Kidney (tissue), 14 donors: ENCODE results near the gene TRIM8. TPM values are rescaled to one million over a fixed set of nuclear protein-coding genes. Genes with fewer than 3 reads are reported as not detected.

ENCODE experiments used
- DNase-seq, 5 donors: peaks; one replicate each; pipeline ENCODE4 v3.0.0-alpha.2; 2013 to 2020
- FAIRE-seq: peaks from 2 replicates; lab custom pipeline; 2012; peaks lifted over from hg19 to GRCh38; lab: Jason Lieb, UNC
- H3K27ac ChIP-seq, 2 donors: one replicate each; pipeline ENCODE4 v1.7.0; 2013; ENCODE audit warnings: low read depth in 2 of 2, low read length in 2 of 2, inconsistent platforms in 1 of 2
- H3K27me3 ChIP-seq: one replicate; pipeline ENCODE4 v1.7.1; 2013; ENCODE audit warnings: low read length, inconsistent platforms; ENCODE audit not compliant: control insufficient read depth, insufficient read depth
- H3K36me3 ChIP-seq, 3 donors: one replicate each; pipeline versions ENCODE4 v1.7.0 to v1.7.1; 2013; ENCODE audit warnings: low read length in 3 of 3, control low read depth in 1 of 3, inconsistent platforms in 1 of 3; ENCODE audit not compliant: insufficient read depth in 3 of 3, control insufficient read depth in 2 of 3
- H3K4me1 ChIP-seq, 3 donors: one replicate each; pipeline versions ENCODE4 v1.7.0 to v1.7.1; 2013; ENCODE audit warnings: low read length in 3 of 3, inconsistent platforms in 1 of 3, low read depth in 1 of 3; ENCODE audit not compliant: control insufficient read depth in 2 of 3, insufficient read depth in 2 of 3
- H3K4me3 ChIP-seq, 3 donors: one replicate each; pipeline versions ENCODE4 v1.7.0 to v1.8.1; 2013; ENCODE audit warnings: low read length in 3 of 3, control low read depth in 1 of 3, inconsistent platforms in 1 of 3
- H3K9ac ChIP-seq, 3 donors: one replicate each; pipeline versions ENCODE4 v1.7.0 to v1.7.1; 2013; ENCODE audit warnings: low read length in 3 of 3, control low read depth in 1 of 3, inconsistent platforms in 1 of 3
- H3K9me3 ChIP-seq, 3 donors: one replicate each; pipeline versions ENCODE4 v1.7.0 to v1.7.1; 2013; ENCODE audit warnings: low read length in 3 of 3, control low read depth in 1 of 3, inconsistent platforms in 1 of 3; ENCODE audit not compliant: control insufficient read depth in 2 of 3, insufficient read depth in 1 of 3
- CTCF ChIP-seq: IDR thresholded peaks from 3 replicates; pipeline ENCODE4 v1.5.1; 2012; ENCODE audit warnings: mild to moderate bottlenecking, moderate library complexity, borderline replicate concordance; ENCODE audit not compliant: insufficient read depth; ENCODE audit errors: extremely low read depth
- intact Hi-C: fragments of 100-400 bp; cut with DNase I; formaldehyde crosslinking; loops from one replicate; pipeline ENCODE4 v1.11.1; 2022
- polyA plus RNA-seq: library from polyadenylated mRNA; stranded (reverse); fragments of 350-450 nt; fragmentation: Illumina TruSeq; extraction: RNeasy Lipid Tissue Mini Kit (QIAGEN cat#74804); gene quantifications from one replicate; pipeline ENCODE4 v1.2.3, GENCODE V29; 2014; ENCODE audit warnings: low read depth, low replicate concordance; ENCODE audit not compliant: insufficient read depth
- total RNA-seq: library from RNA; stranded (reverse); fragmentation: NEBNext Ultra II Directional; extraction: Animal tissue kit (Norgen Biotek cat#: 25700); gene quantifications from one replicate; pipeline ENCODE4 v1.2.1, GENCODE V29; 2021
- donor health status: control.
- donor health status: control.
- donor health status: control.
- donor health status: control.
- donor health status: control.
- donor health status: DM: yes; HTN: yes; CAD: no.
- donor health status: Normal renal cell carcinoma (clear cell type).

The TRIM8 gene
- total and polyA plus RNA-seq, 2 donors from 2014 or later = 160 to 198 TPM

- Histone ChIP-seq H3K9me3 (no peaks in the 10 kb centered on the region), H3K4me1 (peaks cover 4 to 63% (median 33%) of the 10 kb centered on the region in 3 donors), H3K36me3 (peaks cover 8 to 51% (median 21%) of the 10 kb centered on the region in 3 donors), H3K9ac (no peak overlapping the region), H3K27me3 (no peaks in the 10 kb centered on the region), H3K27ac (no peak overlapping the region), H3K4me3 (no peak overlapping the region)
- FAIRE-seq (no peak), DNase-seq (peak in 1 of 5 donors; percentile 51)
- intact Hi-C loops = no loop called here
- no peak for TF ChIP-seq CTCF
These were observed 8.8 kb downstream of the TRIM8 start for GRCh38 chr10:102653060-102653459.

- H3K36me3 ChIP-seq = peaks cover 8 to 48% (median 21%) of the 10 kb centered on the region in 3 donors
- DNase-seq = peak in 1 of 5 donors; percentile 55
These were observed 10.3 kb downstream of the TRIM8 start for GRCh38 chr10:102654566-102654965.

GRCh38 chr10:102654969-102655368 is 10.7 kb downstream of the TRIM8 start:
- no peak overlapping the region for H3K27ac ChIP-seq
- H3K27me3 ChIP-seq = no peaks in the 10 kb centered on the region
- H3K4me1 ChIP-seq = peaks cover 0 to 49% (median 24%) of the 10 kb centered on the region in 3 donors
- no peak overlapping the region for H3K9ac ChIP-seq
- no peaks in the 10 kb centered on the region for H3K9me3 ChIP-seq
- H3K4me3 ChIP-seq = no peak overlapping the region
- no peak for TF ChIP-seq CTCF
- FAIRE-seq (no peak), DNase-seq (peak in 1 of 5 donors; percentile 51)
- intact Hi-C loops = no loop called here
- H3K36me3 ChIP-seq = peaks cover 8 to 48% (median 21%) of the 10 kb centered on the region in 3 donors

More at GRCh38 chr10:102654566-102654965, 10.3 kb downstream of the TRIM8 start:
- TF ChIP-seq CTCF = no peak
- H3K4me1 ChIP-seq = peaks cover 0 to 53% (median 26%) of the 10 kb centered on the region in 3 donors
- H3K27me3 ChIP-seq = no peaks in the 10 kb centered on the region
- no peaks in the 10 kb centered on the region for H3K9me3 ChIP-seq
- intact Hi-C loops = no loop called here
- H3K9ac ChIP-seq = no peak overlapping the region
- no peak overlapping the region for H3K4me3 ChIP-seq
- no peak overlapping the region for H3K27ac ChIP-seq
- no peak for FAIRE-seq

- H3K4me1 ChIP-seq = peaks cover 0 to 45% (median 32%) of the 10 kb centered on the region in 3 donors
- H3K27me3 ChIP-seq = no peaks in the 10 kb centered on the region
- no peaks in the 10 kb centered on the region for H3K9me3 ChIP-seq
- peak in 1 of 5 donors; percentile 55 for DNase-seq
- no peak for TF ChIP-seq CTCF
- H3K9ac ChIP-seq = no peak overlapping the region
- intact Hi-C loops = no loop called here
- H3K36me3 ChIP-seq = peaks cover 8 to 48% (median 21%) of the 10 kb centered on the region in 3 donors
- FAIRE-seq = no peak
- no peak overlapping the region for H3K27ac ChIP-seq
- no peak overlapping the region for H3K4me3 ChIP-seq
These were observed 11.7 kb downstream of the TRIM8 start for GRCh38 chr10:102656026-102656425.
